H1 (cell line): ENCODE measurements around the gene TP73. TPM values are rescaled to one million over a fixed set of nuclear protein-coding genes. Genes with fewer than 3 reads are reported as not detected.
A peak's percentile ranks its signal among the peaks of the same experiment; 100 is the strongest.

Source experiments
- GABPA ChIP-seq: IDR thresholded peaks from 2 replicates; pipeline ENCODE4 v1.6.1; 2011; ENCODE audit warnings: mild to moderate bottlenecking, low read length, moderate library complexity, borderline replicate concordance; ENCODE audit not compliant: insufficient read depth
- YY1 ChIP-seq: IDR thresholded peaks from 2 replicates; pipeline ENCODE4 v1.6.1; 2011; ENCODE audit warnings: low read depth, mild to moderate bottlenecking, low read length
- polyA plus RNA-seq, 7 experiments: library from polyadenylated mRNA; depleted of rRNA in 3 of 7; stranded (reverse) in 5 of 7; unstranded in 2 of 7; fragments of >200 nt in 5 of 7; fragments of 200-250 nt in 2 of 7; gene quantifications; 1 replicate in 5 of 7; 2 replicates in 1 of 7; 4 replicates in 1 of 7; pipeline versions ENCODE4 v1.2.1 to v1.2.3, GENCODE V29; 2011 to 2013; ENCODE audit warnings: missing spikeins in 2 of 7, mixed read lengths in 2 of 7
- total RNA-seq: library from RNA; stranded (reverse); fragmentation: NEBNext Ultra II Directional; extraction: Animal tissue kit (Norgen Biotek cat#: 25700); gene quantifications from 2 replicates; pipeline ENCODE4 v1.2.1, GENCODE V29; 2021
- TF ChIP-seq, protein P1 (sequence below): fragments of 300-600 bp; sonication (generic); IDR thresholded peaks from 2 replicates; pipeline ENCODE4 v1.7.1; 2012; ENCODE audit warnings: low read length, moderate library complexity, mild to moderate bottlenecking, inconsistent platforms; ENCODE audit not compliant: insufficient replicate concordance

Gene TP73
- total and polyA plus RNA-seq, 2 of the 8 experiments (the other 6 are each of a cell fraction or from before 2014, with no cell fraction given): 2.6 to 3.1 TPM

DNA sequence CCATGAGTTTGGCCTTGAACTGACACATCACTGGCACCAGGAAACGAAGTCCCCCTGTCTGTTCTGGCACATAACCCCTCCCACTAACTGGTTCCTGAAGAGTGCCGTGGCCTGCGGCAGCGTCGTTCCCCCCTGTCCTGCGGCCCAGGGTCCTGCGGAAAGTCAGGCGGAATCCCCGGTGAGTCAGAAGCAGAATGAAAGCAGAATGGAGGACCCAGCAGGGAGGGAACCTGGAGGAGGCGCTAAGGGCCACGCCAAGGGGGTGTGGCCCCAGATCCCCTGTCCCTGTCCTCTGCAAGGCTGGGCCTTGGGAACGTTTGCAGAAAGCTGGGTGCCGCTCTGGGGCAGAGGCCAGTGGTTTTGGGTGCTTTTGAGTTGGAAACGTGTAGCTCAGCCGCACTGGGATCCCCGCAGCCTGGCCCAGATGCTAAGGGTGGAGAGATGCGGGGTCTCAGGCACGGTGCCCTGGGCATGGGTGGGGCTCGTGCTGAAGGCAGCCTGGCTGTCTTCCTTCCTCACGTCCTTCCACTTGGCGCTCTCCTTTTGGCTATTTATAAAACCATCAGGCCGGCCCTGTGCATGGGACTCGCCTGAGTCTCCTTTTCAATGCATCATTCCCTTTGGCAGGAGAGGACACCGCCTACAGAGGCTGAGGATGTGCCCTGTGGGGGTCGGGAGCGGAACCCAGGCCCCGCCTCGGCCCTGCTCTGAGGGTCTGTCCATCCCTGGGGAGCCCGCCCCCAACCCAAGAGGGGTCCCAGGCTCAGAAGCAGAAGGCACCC lies 36.2 kb downstream of the TP73 start (continued):
- TF ChIP-seq, protein P1, sequence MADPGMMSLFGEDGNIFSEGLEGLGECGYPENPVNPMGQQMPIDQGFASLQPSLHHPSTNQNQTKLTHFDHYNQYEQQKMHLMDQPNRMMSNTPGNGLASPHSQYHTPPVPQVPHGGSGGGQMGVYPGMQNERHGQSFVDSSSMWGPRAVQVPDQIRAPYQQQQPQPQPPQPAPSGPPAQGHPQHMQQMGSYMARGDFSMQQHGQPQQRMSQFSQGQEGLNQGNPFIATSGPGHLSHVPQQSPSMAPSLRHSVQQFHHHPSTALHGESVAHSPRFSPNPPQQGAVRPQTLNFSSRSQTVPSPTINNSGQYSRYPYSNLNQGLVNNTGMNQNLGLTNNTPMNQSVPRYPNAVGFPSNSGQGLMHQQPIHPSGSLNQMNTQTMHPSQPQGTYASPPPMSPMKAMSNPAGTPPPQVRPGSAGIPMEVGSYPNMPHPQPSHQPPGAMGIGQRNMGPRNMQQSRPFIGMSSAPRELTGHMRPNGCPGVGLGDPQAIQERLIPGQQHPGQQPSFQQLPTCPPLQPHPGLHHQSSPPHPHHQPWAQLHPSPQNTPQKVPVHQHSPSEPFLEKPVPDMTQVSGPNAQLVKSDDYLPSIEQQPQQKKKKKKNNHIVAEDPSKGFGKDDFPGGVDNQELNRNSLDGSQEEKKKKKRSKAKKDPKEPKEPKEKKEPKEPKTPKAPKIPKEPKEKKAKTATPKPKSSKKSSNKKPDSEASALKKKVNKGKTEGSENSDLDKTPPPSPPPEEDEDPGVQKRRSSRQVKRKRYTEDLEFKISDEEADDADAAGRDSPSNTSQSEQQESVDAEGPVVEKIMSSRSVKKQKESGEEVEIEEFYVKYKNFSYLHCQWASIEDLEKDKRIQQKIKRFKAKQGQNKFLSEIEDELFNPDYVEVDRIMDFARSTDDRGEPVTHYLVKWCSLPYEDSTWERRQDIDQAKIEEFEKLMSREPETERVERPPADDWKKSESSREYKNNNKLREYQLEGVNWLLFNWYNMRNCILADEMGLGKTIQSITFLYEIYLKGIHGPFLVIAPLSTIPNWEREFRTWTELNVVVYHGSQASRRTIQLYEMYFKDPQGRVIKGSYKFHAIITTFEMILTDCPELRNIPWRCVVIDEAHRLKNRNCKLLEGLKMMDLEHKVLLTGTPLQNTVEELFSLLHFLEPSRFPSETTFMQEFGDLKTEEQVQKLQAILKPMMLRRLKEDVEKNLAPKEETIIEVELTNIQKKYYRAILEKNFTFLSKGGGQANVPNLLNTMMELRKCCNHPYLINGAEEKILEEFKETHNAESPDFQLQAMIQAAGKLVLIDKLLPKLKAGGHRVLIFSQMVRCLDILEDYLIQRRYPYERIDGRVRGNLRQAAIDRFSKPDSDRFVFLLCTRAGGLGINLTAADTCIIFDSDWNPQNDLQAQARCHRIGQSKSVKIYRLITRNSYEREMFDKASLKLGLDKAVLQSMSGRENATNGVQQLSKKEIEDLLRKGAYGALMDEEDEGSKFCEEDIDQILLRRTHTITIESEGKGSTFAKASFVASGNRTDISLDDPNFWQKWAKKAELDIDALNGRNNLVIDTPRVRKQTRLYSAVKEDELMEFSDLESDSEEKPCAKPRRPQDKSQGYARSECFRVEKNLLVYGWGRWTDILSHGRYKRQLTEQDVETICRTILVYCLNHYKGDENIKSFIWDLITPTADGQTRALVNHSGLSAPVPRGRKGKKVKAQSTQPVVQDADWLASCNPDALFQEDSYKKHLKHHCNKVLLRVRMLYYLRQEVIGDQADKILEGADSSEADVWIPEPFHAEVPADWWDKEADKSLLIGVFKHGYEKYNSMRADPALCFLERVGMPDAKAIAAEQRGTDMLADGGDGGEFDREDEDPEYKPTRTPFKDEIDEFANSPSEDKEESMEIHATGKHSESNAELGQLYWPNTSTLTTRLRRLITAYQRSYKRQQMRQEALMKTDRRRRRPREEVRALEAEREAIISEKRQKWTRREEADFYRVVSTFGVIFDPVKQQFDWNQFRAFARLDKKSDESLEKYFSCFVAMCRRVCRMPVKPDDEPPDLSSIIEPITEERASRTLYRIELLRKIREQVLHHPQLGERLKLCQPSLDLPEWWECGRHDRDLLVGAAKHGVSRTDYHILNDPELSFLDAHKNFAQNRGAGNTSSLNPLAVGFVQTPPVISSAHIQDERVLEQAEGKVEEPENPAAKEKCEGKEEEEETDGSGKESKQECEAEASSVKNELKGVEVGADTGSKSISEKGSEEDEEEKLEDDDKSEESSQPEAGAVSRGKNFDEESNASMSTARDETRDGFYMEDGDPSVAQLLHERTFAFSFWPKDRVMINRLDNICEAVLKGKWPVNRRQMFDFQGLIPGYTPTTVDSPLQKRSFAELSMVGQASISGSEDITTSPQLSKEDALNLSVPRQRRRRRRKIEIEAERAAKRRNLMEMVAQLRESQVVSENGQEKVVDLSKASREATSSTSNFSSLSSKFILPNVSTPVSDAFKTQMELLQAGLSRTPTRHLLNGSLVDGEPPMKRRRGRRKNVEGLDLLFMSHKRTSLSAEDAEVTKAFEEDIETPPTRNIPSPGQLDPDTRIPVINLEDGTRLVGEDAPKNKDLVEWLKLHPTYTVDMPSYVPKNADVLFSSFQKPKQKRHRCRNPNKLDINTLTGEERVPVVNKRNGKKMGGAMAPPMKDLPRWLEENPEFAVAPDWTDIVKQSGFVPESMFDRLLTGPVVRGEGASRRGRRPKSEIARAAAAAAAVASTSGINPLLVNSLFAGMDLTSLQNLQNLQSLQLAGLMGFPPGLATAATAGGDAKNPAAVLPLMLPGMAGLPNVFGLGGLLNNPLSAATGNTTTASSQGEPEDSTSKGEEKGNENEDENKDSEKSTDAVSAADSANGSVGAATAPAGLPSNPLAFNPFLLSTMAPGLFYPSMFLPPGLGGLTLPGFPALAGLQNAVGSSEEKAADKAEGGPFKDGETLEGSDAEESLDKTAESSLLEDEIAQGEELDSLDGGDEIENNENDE: no peak
- 0 out of 2 replicates have a peak, but pooled peaks have one; percentile 7 for TF ChIP-seq GABPA
- no peak for TF ChIP-seq YY1
